ENCODE data around the gene IRF5. TPM values are rescaled to one million over a fixed set of nuclear protein-coding genes. Genes with fewer than 3 reads are reported as not detected.

Gene IRF5
- total and polyA plus RNA-seq, 4 donors, result 4.3 to 6.2 (median 4.5) TPM

DNA sequence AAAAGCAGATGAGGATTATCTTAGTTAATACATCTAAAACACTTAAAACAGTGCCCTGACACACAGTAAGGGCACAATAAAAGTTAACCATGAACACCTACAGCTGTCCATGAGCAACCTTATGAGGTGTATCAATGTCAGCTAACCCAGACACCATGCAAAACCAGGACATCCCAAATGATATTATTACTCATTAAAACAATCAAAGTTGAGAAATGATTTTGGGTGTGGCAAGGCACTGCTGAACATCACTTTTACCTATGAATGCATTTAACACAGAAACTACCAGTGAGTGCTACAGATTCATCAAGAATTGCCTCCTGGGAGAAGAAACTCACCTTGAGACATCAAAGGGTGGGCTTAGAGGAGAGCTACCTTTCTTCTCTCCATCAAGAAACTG lies 18.3 kb downstream of the IRF5 start (continued):
- TF ChIP-seq, protein P1, sequence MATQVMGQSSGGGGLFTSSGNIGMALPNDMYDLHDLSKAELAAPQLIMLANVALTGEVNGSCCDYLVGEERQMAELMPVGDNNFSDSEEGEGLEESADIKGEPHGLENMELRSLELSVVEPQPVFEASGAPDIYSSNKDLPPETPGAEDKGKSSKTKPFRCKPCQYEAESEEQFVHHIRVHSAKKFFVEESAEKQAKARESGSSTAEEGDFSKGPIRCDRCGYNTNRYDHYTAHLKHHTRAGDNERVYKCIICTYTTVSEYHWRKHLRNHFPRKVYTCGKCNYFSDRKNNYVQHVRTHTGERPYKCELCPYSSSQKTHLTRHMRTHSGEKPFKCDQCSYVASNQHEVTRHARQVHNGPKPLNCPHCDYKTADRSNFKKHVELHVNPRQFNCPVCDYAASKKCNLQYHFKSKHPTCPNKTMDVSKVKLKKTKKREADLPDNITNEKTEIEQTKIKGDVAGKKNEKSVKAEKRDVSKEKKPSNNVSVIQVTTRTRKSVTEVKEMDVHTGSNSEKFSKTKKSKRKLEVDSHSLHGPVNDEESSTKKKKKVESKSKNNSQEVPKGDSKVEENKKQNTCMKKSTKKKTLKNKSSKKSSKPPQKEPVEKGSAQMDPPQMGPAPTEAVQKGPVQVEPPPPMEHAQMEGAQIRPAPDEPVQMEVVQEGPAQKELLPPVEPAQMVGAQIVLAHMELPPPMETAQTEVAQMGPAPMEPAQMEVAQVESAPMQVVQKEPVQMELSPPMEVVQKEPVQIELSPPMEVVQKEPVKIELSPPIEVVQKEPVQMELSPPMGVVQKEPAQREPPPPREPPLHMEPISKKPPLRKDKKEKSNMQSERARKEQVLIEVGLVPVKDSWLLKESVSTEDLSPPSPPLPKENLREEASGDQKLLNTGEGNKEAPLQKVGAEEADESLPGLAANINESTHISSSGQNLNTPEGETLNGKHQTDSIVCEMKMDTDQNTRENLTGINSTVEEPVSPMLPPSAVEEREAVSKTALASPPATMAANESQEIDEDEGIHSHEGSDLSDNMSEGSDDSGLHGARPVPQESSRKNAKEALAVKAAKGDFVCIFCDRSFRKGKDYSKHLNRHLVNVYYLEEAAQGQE (IDR thresholded peaks at IDR 0.05), result no peak
- TF ChIP-seq SP1 (IDR thresholded peaks at IDR 0.05), result no peak
- TF ChIP-seq, protein P2, sequence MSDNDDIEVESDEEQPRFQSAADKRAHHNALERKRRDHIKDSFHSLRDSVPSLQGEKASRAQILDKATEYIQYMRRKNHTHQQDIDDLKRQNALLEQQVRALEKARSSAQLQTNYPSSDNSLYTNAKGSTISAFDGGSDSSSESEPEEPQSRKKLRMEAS (IDR thresholded peaks at IDR 0.05), result no peak
- TF ChIP-seq RXRA (IDR thresholded peaks at IDR 0.05), result no peak

DNA sequence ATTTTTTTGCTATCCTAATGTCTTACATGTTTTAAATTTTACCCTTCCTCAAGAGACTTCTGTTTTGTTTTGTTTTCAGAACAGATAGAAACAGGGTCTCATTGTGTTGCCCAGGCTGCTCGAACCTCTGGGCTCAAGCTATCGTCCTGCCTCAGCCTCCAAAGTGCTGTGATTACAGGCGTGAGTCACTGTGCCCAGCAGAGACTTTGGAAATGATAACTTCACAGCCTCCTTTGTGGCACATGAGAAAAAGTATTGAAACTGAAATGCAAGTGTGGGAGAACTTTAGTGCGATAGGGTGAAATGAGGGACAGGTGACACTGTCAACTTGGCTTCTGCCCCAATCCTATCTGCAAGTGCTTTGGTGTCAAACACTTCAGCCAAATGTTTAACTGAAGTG lies 21.6 kb downstream of the IRF5 start:
- no peak overlapping the region for H3K4me3 ChIP-seq (ENCODE audit: low read depth in 1 of 3, low read length in 3 of 3)
- WGBS, result 96% methylated on average over 4 of the region's 4 CpGs
- H3K27me3 ChIP-seq (ENCODE audit: control insufficient read depth in 4 of 4, insufficient read depth in 4 of 4, low read length in 3 of 4), result no peaks in the 10 kb centered on the region
- peaks cover 10 to 48% (median 38%) of the 10 kb centered on the region in 4 donors for H3K36me3 ChIP-seq (ENCODE audit: control insufficient read depth in 4 of 4, insufficient read depth in 3 of 4, low read depth in 1 of 4, low read length in 3 of 4)
- no peak overlapping the region for H3K27ac ChIP-seq (ENCODE audit: low read depth in 1 of 2, low read length in 2 of 2)
- H3K4me1 ChIP-seq (ENCODE audit: control insufficient read depth in 4 of 4, insufficient read depth in 4 of 4, low read length in 3 of 4), result no peaks in the 10 kb centered on the region
- no peak overlapping the region for H3K9ac ChIP-seq (ENCODE audit: low read depth in 1 of 2, low read length in 2 of 2)
- no peaks in the 10 kb centered on the region for H3K9me3 ChIP-seq (ENCODE audit: control insufficient read depth in 4 of 4, low read length in 3 of 4)
- DNase-seq (ENCODE audit: low spot score), result no peak
- TF ChIP-seq SP1 (IDR thresholded peaks at IDR 0.05) (no peak), JUND (IDR thresholded peaks at IDR 0.05) (no peak), EGR1 (IDR thresholded peaks at IDR 0.05; ENCODE audit: low read depth in 2 of 2) (no peak), YY1 (IDR thresholded peaks at IDR 0.05) (no peak), GABPA (IDR thresholded peaks at IDR 0.05 in 1 of 2, conservative IDR thresholded peaks at IDR 0.05 in 1 of 2) (no peak)
- TF ChIP-seq, protein P3, sequence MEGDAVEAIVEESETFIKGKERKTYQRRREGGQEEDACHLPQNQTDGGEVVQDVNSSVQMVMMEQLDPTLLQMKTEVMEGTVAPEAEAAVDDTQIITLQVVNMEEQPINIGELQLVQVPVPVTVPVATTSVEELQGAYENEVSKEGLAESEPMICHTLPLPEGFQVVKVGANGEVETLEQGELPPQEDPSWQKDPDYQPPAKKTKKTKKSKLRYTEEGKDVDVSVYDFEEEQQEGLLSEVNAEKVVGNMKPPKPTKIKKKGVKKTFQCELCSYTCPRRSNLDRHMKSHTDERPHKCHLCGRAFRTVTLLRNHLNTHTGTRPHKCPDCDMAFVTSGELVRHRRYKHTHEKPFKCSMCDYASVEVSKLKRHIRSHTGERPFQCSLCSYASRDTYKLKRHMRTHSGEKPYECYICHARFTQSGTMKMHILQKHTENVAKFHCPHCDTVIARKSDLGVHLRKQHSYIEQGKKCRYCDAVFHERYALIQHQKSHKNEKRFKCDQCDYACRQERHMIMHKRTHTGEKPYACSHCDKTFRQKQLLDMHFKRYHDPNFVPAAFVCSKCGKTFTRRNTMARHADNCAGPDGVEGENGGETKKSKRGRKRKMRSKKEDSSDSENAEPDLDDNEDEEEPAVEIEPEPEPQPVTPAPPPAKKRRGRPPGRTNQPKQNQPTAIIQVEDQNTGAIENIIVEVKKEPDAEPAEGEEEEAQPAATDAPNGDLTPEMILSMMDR (IDR thresholded peaks at IDR 0.05; ENCODE audit: low read depth, low read length, missing input control), result no peak
- TF ChIP-seq, protein P1 (IDR thresholded peaks at IDR 0.05), result no peak

GRCh38 chr7:128961030-128961659 lies 23.4 kb downstream of the IRF5 start:
- no peak overlapping the region for H3K27ac ChIP-seq (ENCODE audit: low read depth in 1 of 2, low read length in 2 of 2)
- H3K9me3 ChIP-seq (ENCODE audit: control insufficient read depth in 4 of 4, low read length in 3 of 4), result no peaks in the 10 kb centered on the region
- TF ChIP-seq YY1 (IDR thresholded peaks at IDR 0.05) (no peak), HNF4G (IDR thresholded peaks at IDR 0.05) (no peak), SP1 (IDR thresholded peaks at IDR 0.05) (no peak)
- TF ChIP-seq, protein P1 (IDR thresholded peaks at IDR 0.05), result no peak
- H3K36me3 ChIP-seq (ENCODE audit: control insufficient read depth in 4 of 4, insufficient read depth in 3 of 4, low read depth in 1 of 4, low read length in 3 of 4), result peaks cover 7 to 54% (median 34%) of the 10 kb centered on the region in 4 donors
- no peak overlapping the region for H3K4me3 ChIP-seq (ENCODE audit: low read depth in 1 of 3, low read length in 3 of 3)
- H3K27me3 ChIP-seq (ENCODE audit: control insufficient read depth in 4 of 4, insufficient read depth in 4 of 4, low read length in 3 of 4), result no peaks in the 10 kb centered on the region
- H3K4me1 ChIP-seq (ENCODE audit: control insufficient read depth in 4 of 4, insufficient read depth in 4 of 4, low read length in 3 of 4), result no peaks in the 10 kb centered on the region
- DNase-seq (ENCODE audit: low spot score), result no peak
- WGBS, result 90% methylated on average over 8 of the region's 8 CpGs
- H3K9ac ChIP-seq (ENCODE audit: low read depth in 1 of 2, low read length in 2 of 2), result no peak overlapping the region

Measured in liver (tissue), 9 donors.